GM12892 (cell line): Measurements from ENCODE around the gene EPHB3.

ENCODE experiments used
- POLR2A ChIP-seq: IDR thresholded peaks from 2 replicates; pipeline ENCODE4 v1.6.1; 2011; ENCODE audit warnings: low read depth, low read length, control low read depth
- POLR2AphosphoS5 ChIP-seq: IDR thresholded peaks from 2 replicates; pipeline ENCODE4 v1.6.1; 2011; ENCODE audit warnings: low read depth, low read length, control low read depth

GRCh38 chr3:184574515-184575417 lies 13.2 kb downstream of the EPHB3 start:
- no peak for TF ChIP-seq POLR2AphosphoS5
- no peak for TF ChIP-seq POLR2A
